Type B pancreatic cell (in vitro differentiated cells): ENCODE data around the gene ARID4B. TPM values are rescaled to one million over a fixed set of nuclear protein-coding genes. Genes with fewer than 3 reads are reported as not detected.
"Not testable (repeated sequence)": the region's sequence is repeated elsewhere in the genome, so short reads cannot be mapped to it uniquely, and the experiment has no call there.

Source experiments
- DNase-seq: peaks from one replicate; pipeline ENCODE4 v3.0.0; 2021; ENCODE audit warnings: mixed read lengths; ENCODE audit not compliant: unreplicated experiment; ENCODE audit errors: extremely low spot score
- H3K27ac Mint-ChIP-seq: 2 replicates; pipeline ENCODE4 v1.8.0; 2021; ENCODE audit warnings: mild to moderate bottlenecking, mixed read lengths
- H3K27me3 Mint-ChIP-seq: 2 replicates; pipeline ENCODE4 v1.8.0; 2021; ENCODE audit warnings: mixed read lengths
- H3K36me3 Mint-ChIP-seq: 2 replicates; pipeline ENCODE4 v1.8.0; 2021; ENCODE audit warnings: mixed read lengths
- H3K4me1 Mint-ChIP-seq: one replicate; pipeline ENCODE4 v1.8.0; 2021; ENCODE audit warnings: mixed read lengths; ENCODE audit not compliant: unreplicated experiment
- H3K4me3 Mint-ChIP-seq: 2 replicates; pipeline ENCODE4 v1.8.0; 2021; ENCODE audit warnings: mild to moderate bottlenecking, mixed read lengths
- H3K9me3 Mint-ChIP-seq: 2 replicates; pipeline ENCODE4 v1.8.0; 2021; ENCODE audit warnings: mixed read lengths
- total RNA-seq: library from RNA; stranded (reverse); gene quantifications from 2 replicates; pipeline ENCODE4 v1.2.1, GENCODE V29; 2021; ENCODE audit warnings: low replicate concordance
- TF ChIP-seq, protein P1 (sequence below): fragments of 200-600 bp; sonication (generic); conservative IDR thresholded peaks from 2 replicates; pipeline ENCODE4 v1.5.0; 2021; ENCODE audit warnings: antibody characterized with exemption, mild to moderate bottlenecking

Gene ARID4B
- total RNA-seq, 1 donor from 2014 or later = 42.4 TPM

DNA sequence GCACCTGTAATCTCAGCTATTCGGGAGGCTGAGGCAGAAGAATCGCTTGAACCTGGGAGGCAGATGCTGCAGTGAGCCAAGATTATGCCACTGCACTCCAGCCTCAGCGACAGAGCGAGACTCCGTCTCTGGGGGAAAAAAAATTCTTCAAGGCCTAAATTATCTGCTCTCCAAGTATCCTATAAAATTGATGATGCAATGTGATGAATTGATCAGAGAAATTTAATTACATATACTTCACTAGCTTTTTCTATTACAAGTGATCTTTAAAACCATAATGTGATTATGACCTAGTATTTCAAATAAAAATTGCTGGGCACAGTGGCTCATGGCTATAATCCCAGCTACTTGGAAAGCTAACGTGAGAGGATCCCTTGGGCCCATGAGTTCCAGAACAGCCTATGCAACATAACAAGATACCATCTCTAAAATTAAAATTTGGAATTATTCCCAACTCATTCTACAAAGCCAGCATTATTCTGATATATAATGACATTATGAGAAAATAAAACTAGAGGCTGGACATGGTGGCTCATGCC, 43.7 kb downstream of the ARID4B start:
- Mint-ChIP-seq H3K36me3 (peaks cover 6% of the 10 kb centered on the region), H3K27ac (no peak overlapping the region), H3K4me1 (peaks cover 26% of the 10 kb centered on the region), H3K27me3 (no peaks in the 10 kb centered on the region), H3K4me3 (no peak overlapping the region), H3K9me3 (no peaks in the 10 kb centered on the region)
- no peak for DNase-seq
- TF ChIP-seq, protein P1, sequence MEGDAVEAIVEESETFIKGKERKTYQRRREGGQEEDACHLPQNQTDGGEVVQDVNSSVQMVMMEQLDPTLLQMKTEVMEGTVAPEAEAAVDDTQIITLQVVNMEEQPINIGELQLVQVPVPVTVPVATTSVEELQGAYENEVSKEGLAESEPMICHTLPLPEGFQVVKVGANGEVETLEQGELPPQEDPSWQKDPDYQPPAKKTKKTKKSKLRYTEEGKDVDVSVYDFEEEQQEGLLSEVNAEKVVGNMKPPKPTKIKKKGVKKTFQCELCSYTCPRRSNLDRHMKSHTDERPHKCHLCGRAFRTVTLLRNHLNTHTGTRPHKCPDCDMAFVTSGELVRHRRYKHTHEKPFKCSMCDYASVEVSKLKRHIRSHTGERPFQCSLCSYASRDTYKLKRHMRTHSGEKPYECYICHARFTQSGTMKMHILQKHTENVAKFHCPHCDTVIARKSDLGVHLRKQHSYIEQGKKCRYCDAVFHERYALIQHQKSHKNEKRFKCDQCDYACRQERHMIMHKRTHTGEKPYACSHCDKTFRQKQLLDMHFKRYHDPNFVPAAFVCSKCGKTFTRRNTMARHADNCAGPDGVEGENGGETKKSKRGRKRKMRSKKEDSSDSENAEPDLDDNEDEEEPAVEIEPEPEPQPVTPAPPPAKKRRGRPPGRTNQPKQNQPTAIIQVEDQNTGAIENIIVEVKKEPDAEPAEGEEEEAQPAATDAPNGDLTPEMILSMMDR = no peak

DNA sequence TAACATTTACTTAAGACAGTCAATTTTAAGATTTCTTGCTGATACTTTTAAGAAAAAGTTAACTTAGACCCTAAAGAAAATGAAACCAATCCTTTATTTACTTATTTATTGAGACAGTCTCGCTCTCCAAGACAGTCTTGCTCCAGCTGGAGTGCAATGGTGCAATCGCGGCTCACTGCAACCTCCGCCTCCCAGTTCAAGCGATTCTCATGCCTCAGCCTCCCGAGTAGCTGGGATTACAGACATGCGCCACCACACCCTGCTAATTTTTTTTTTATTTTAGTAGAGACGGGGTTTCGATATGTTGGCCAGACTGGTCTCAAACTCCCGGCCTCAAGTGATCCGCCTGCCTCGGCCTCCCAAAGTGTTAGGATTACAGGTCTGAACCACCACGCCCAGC, 44.3 kb downstream of the ARID4B start:
- H3K9me3 Mint-ChIP-seq = not testable (repeated sequence)

DNA sequence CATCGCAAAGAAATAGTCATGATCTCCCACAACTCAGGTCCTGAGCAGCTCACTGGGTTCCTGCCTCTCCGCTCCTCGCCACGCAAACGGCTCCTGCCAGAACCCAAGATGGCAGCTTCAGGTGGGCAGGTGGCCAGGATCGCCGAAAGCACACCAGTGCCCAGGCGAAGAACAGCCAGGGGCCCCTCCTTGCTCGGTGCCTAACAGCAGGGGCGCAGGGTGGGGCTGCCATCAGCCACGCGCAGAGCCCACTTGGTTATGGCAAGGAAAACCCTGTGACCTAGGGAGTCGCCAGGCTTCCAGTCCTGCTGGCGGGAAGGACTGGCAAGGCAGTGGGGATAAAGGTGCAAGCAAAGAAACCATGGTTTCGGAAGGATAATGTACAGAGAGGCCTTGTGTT, 47.5 kb downstream of the ARID4B start:
- no peak for DNase-seq
- H3K36me3 Mint-ChIP-seq = peaks cover 4% of the 10 kb centered on the region
- no peaks in the 10 kb centered on the region for H3K9me3 Mint-ChIP-seq
- no peak overlapping the region for H3K27ac Mint-ChIP-seq
- H3K4me1 Mint-ChIP-seq = peaks cover 20% of the 10 kb centered on the region
- no peaks in the 10 kb centered on the region for H3K27me3 Mint-ChIP-seq
- H3K4me3 Mint-ChIP-seq = no peak overlapping the region
- TF ChIP-seq, protein P1 = no peak

More for the DNA sequence above, 44.3 kb downstream of the ARID4B start:
- H3K27ac Mint-ChIP-seq, DNase-seq, H3K36me3 Mint-ChIP-seq, H3K4me3 Mint-ChIP-seq, H3K27me3 Mint-ChIP-seq: not testable (repeated sequence)
- peaks cover 26% of the 10 kb centered on the region for H3K4me1 Mint-ChIP-seq

DNA sequence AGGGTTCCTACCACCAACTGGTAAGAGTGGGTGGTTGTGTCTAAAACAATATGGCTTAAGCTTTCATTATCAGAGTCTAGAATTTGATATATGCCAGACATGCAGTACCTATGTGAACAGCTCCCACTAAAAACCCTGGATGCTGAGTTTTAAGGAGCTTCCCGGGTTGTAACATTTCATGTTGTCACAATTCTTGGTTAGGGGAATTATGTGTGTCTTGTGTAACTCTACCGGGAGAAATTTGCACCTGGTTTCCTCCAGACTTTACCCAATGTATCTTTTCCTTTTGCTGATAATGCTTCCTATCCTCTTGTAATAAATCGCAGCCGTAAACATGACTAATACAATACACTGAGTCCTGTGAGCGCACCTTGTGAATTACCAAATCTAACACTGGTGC, 48.3 kb downstream of the ARID4B start:
- H3K27me3 Mint-ChIP-seq = no peaks in the 10 kb centered on the region
- no peaks in the 10 kb centered on the region for H3K36me3 Mint-ChIP-seq
- TF ChIP-seq, protein P1 = no peak
- H3K4me1 Mint-ChIP-seq = peaks cover 25% of the 10 kb centered on the region
- no peaks in the 10 kb centered on the region for H3K9me3 Mint-ChIP-seq
- no peak overlapping the region for H3K27ac Mint-ChIP-seq
- DNase-seq = no peak
- no peak overlapping the region for H3K4me3 Mint-ChIP-seq

DNA sequence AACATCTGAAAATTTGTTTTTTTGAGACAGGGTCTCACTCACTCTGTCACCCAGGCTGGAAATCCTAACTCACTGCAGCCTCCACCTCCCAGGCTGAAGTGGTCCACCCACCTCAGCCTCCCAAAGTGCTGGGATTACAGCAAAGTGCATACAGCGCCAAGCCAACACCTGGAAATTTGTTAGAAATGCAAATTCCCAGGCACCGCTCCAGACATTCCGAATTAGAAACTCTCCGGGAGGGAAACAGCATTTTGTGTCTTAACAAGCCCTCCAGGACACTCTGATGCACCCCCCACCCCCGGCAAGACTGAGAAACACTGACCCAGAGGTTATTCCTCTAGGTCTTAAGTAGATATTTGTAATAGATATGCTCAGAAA, 49.1 kb downstream of the ARID4B start:
- Mint-ChIP-seq H3K27me3 (no peaks in the 10 kb centered on the region), H3K36me3 (no peaks in the 10 kb centered on the region), H3K4me3 (no peak overlapping the region), H3K4me1 (peaks cover 26% of the 10 kb centered on the region), H3K9me3 (no peaks in the 10 kb centered on the region), H3K27ac (no peak overlapping the region)
- no peak for DNase-seq
- TF ChIP-seq, protein P1 = no peak

DNA sequence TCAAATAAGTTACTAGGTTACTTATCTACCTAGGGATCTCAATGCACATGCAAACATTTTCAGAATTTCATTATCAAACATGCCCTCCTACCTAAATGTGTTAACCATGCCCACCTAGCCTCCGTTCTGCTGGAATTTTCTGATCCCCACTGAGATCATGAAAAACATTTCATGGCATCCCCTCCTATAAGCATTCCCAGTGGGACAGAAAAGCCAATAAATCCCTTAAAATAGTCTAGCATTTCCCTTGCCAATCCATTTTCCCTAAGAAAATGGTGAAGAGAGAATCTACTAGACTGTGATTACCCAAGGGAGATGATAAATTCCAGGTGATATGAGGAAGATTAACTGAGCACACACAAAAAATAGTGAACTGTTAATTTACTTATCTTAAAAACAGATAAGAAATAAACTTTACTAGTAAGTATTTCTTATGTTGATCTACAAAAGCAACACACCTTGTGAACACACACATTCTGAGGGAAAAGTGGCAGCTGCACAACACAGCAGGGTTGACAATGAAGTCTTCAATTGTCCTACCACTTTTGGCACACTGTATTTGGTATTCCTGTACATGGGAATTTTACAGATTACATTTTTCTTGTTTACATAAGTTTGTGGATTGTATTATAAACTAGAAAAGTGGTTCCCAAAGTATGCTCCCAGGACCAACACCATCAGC, 49.6 kb downstream of the ARID4B start:
- Mint-ChIP-seq H3K9me3 (no peaks in the 10 kb centered on the region), H3K4me1 (peaks cover 26% of the 10 kb centered on the region), H3K27me3 (no peaks in the 10 kb centered on the region), H3K4me3 (no peak overlapping the region), H3K36me3 (no peaks in the 10 kb centered on the region), H3K27ac (no peak overlapping the region)
- DNase-seq = no peak
- TF ChIP-seq, protein P1 = no peak
